ENCODE results near the gene TXNDC17.

The TXNDC17 gene

GRCh38 chr17:6670571-6670970 lies 29.7 kb downstream of the TXNDC17 start:
- TF ChIP-seq TAF1 (IDR thresholded peaks at IDR 0.05; ENCODE audit: borderline replicate concordance, insufficient read depth, low read length) (no peak), POLR2AphosphoS5 (IDR thresholded peaks at IDR 0.05; ENCODE audit: low read depth, low read length) (no peak), SIN3A (IDR thresholded peaks at IDR 0.05; ENCODE audit: borderline replicate concordance, insufficient read depth, low read length) (no peak), FOXP2 (optimal IDR thresholded peaks at IDR 0.05; ENCODE audit: borderline replicate concordance, extremely low read depth, extremely low read length, insufficient read depth) (no peak)
- TF ChIP-seq, protein P1, sequence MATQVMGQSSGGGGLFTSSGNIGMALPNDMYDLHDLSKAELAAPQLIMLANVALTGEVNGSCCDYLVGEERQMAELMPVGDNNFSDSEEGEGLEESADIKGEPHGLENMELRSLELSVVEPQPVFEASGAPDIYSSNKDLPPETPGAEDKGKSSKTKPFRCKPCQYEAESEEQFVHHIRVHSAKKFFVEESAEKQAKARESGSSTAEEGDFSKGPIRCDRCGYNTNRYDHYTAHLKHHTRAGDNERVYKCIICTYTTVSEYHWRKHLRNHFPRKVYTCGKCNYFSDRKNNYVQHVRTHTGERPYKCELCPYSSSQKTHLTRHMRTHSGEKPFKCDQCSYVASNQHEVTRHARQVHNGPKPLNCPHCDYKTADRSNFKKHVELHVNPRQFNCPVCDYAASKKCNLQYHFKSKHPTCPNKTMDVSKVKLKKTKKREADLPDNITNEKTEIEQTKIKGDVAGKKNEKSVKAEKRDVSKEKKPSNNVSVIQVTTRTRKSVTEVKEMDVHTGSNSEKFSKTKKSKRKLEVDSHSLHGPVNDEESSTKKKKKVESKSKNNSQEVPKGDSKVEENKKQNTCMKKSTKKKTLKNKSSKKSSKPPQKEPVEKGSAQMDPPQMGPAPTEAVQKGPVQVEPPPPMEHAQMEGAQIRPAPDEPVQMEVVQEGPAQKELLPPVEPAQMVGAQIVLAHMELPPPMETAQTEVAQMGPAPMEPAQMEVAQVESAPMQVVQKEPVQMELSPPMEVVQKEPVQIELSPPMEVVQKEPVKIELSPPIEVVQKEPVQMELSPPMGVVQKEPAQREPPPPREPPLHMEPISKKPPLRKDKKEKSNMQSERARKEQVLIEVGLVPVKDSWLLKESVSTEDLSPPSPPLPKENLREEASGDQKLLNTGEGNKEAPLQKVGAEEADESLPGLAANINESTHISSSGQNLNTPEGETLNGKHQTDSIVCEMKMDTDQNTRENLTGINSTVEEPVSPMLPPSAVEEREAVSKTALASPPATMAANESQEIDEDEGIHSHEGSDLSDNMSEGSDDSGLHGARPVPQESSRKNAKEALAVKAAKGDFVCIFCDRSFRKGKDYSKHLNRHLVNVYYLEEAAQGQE (IDR thresholded peaks at IDR 0.05; ENCODE audit: insufficient read depth in 1 of 2, low read depth in 2 of 2, low read length in 2 of 2) = no peak

- TF ChIP-seq, protein P1 (IDR thresholded peaks at IDR 0.05; ENCODE audit: insufficient read depth in 1 of 2, low read depth in 2 of 2, low read length in 2 of 2) = no peak
- no peak for TF ChIP-seq SIN3A (IDR thresholded peaks at IDR 0.05; ENCODE audit: borderline replicate concordance, insufficient read depth, low read length)
- TF ChIP-seq POLR2AphosphoS5 (IDR thresholded peaks at IDR 0.05; ENCODE audit: low read depth, low read length) = no peak
- no peak for TF ChIP-seq TAF1 (IDR thresholded peaks at IDR 0.05; ENCODE audit: borderline replicate concordance, insufficient read depth, low read length)
- no peak for TF ChIP-seq FOXP2 (optimal IDR thresholded peaks at IDR 0.05; ENCODE audit: borderline replicate concordance, extremely low read depth, extremely low read length, insufficient read depth)
These were observed 30.1 kb downstream of the TXNDC17 start for GRCh38 chr17:6670999-6671398.

- TF ChIP-seq, protein P1 (IDR thresholded peaks at IDR 0.05; ENCODE audit: insufficient read depth in 1 of 2, low read depth in 2 of 2, low read length in 2 of 2) = no peak
- TF ChIP-seq FOXP2 (optimal IDR thresholded peaks at IDR 0.05; ENCODE audit: borderline replicate concordance, extremely low read depth, extremely low read length, insufficient read depth) (no peak), TAF1 (IDR thresholded peaks at IDR 0.05; ENCODE audit: borderline replicate concordance, insufficient read depth, low read length) (no peak), POLR2AphosphoS5 (IDR thresholded peaks at IDR 0.05; ENCODE audit: low read depth, low read length) (no peak), SIN3A (IDR thresholded peaks at IDR 0.05; ENCODE audit: borderline replicate concordance, insufficient read depth, low read length) (no peak)
These were observed 30.6 kb downstream of the TXNDC17 start for GRCh38 chr17:6671431-6671830.

GRCh38 chr17:6674586-6674985 lies 33.7 kb downstream of the TXNDC17 start:
- TF ChIP-seq FOXP2 (optimal IDR thresholded peaks at IDR 0.05; ENCODE audit: borderline replicate concordance, extremely low read depth, extremely low read length, insufficient read depth) = no peak
- TF ChIP-seq, protein P1 (IDR thresholded peaks at IDR 0.05; ENCODE audit: insufficient read depth in 1 of 2, low read depth in 2 of 2, low read length in 2 of 2) = no peak
- no peak for TF ChIP-seq TAF1 (IDR thresholded peaks at IDR 0.05; ENCODE audit: borderline replicate concordance, insufficient read depth, low read length)
- TF ChIP-seq SIN3A (IDR thresholded peaks at IDR 0.05; ENCODE audit: borderline replicate concordance, insufficient read depth, low read length) = no peak
- TF ChIP-seq POLR2AphosphoS5 (IDR thresholded peaks at IDR 0.05; ENCODE audit: low read depth, low read length) = no peak

Measured in PFSK-1 (cell line).